ENCODE measurements around the gene SH3BP5L. TPM values are rescaled to one million over a fixed set of nuclear protein-coding genes. Genes with fewer than 3 reads are reported as not detected.

SH3BP5L gene
- total and polyA plus RNA-seq, 10 of the 15 experiments (the other 5 are each of a cell fraction or from before 2014, with no cell fraction given): 1.1 to 22.8 (median 10.9) TPM

DNA sequence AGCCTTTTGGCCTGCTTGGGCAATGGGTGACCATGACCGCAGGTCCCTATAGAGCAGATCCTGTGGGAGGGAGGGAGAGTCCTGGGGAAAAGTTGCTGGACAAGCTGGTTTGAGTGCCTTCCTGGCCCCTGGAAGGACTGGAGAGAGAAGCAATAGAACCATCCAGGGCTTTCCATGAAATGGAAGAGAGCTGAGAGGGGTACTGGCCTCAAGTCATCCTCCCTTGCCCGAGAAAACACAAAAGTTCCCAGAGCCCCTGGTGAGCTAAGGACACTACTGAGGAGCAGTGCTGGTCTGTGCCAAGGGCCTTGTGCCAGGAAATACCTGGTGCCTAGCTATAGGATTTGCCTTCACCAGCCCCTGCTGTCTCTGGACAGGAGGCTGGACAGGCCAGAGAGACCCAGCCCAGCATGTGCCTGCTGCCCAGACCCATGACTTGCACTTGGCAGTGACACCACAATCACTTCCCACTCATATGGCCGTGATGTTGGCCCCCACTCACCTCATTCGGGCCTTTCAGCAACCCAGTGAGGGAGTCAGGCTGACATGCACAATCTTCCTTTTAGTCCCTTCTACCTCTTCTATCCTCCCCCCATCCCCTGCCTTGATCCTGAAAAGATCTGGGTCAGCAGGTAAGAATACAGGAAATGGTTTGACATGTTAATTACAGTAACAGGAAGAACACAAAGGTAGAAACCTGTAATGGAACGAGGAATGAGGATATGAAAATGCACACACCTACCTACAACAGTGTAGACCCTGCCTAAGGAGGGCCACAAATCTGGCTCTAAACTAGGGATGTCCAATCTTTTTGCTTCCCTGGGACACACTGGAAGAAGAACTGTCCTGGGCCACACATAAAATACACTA is 7.0 kb downstream of the SH3BP5L start:
- in situ Hi-C loops (cut with MboI) (no loop called here), intact Hi-C loops (cut with micrococcal nuclease; ENCODE audit: unreplicated experiment) (no loop called here)
- Histone ChIP-seq H3K36me3 (ENCODE audit: control insufficient read depth in 2 of 2, insufficient read depth in 2 of 2, low read length in 1 of 2) (peaks cover 11 to 26% of the 10 kb centered on the region in 2 experiments), H3K9ac (ENCODE audit: control insufficient read depth, insufficient read depth, low read length) (no peak overlapping the region), H3K27me3 (replicated peaks in 1 of 2; ENCODE audit: control insufficient read depth in 2 of 2, insufficient read depth in 2 of 2, low read length in 1 of 2) (no peaks in the 10 kb centered on the region), H3K9me3 (replicated peaks; ENCODE audit: control insufficient read depth, insufficient read depth, low read length) (no peaks in the 10 kb centered on the region), H4K20me1 (ENCODE audit: control insufficient read depth, insufficient read depth) (no peaks in the 10 kb centered on the region; the same call in 1 of the 2 replicates), H3K4me1 (ENCODE audit: control insufficient read depth, insufficient read depth, low read length) (peaks cover 14% of the 10 kb centered on the region), H3K4me3 (peak overlapping the region; percentile 45; the same call in 1 of the 2 replicates), H2AFZ (ENCODE audit: control insufficient read depth, low read depth, low read length) (no peak overlapping the region), H3K79me2 (ENCODE audit: control insufficient read depth, insufficient read depth, low read length) (peaks cover 25% of the 10 kb centered on the region), H3K4me2 (ENCODE audit: control insufficient read depth, insufficient read depth) (peak overlapping the region; percentile 87), H3K27ac (ENCODE audit: control insufficient read depth, insufficient read depth) (peak overlapping the region; percentile 35)
- ChIA-PET POLR2A (interaction anchor here (0.6 kb wide), 1 partner anchor 11 kb away, joined by 3 read pairs; no protein-coding TSS in a partner anchor), SMC1A (ENCODE audit: uncharacterized antibody, unreplicated experiment) (interaction anchor here (1.0 to 5.5 kb wide), 8 partner anchors 9 to 576 kb away, joined by 3 to 36 read pairs (median 6); no protein-coding TSS in a partner anchor), RAD21 (ENCODE audit: unreplicated experiment) (interaction anchor here (0.8 to 3.4 kb wide), 4 partner anchors 10 to 43 kb away, joined by 3 to 19 read pairs (median 3); partner anchors contain the start of gene ZNF692), CTCF (interaction anchor here (1.7 to 3.0 kb wide), 2 partner anchors 12 to 575 kb away, joined by 6 to 11 read pairs; no protein-coding TSS in a partner anchor)
- ATAC-seq (peak; percentile 52), DNase-seq (ENCODE audit: low read depth, low spot score) (no peak), FAIRE-seq (peak; percentile 80)
- no TSS peak for BruUV-seq (replicated peaks)
- WGBS (ENCODE audit: insufficient coverage, insufficient replicate concordance, low lambda C conversion rate, missing lambda C conversion rate): 42% methylated on average over 5 of the region's 5 CpGs
- TF ChIP-seq ZNF274 (IDR thresholded peaks at IDR 0.05; ENCODE audit: insufficient read depth, insufficient read length) (no peak), SUZ12 (IDR thresholded peaks at IDR 0.05; ENCODE audit: unreplicated experiment) (no peak), NFXL1 (IDR thresholded peaks at IDR 0.05; ENCODE audit: borderline replicate concordance) (no peak), GABPA (IDR thresholded peaks at IDR 0.05; ENCODE audit: low read depth) (0 out of 2 replicates have a peak, but pooled peaks have one; percentile 19), MTA2 (IDR thresholded peaks at IDR 0.05; ENCODE audit: low read depth) (no peak), TCF7 (IDR thresholded peaks at IDR 0.05; ENCODE audit: borderline replicate concordance) (no peak), PML (IDR thresholded peaks at IDR 0.05; ENCODE audit: low read length) (no peak), RUNX3 (IDR thresholded peaks at IDR 0.05; ENCODE audit: low read length) (peak; percentile 17; the same call in 1 of the 2 replicates), HDAC6 (IDR thresholded peaks at IDR 0.05; ENCODE audit: unreplicated experiment) (no peak), IKZF1 (conservative IDR thresholded peaks at IDR 0.05) (0 out of 2 replicates have a peak, but pooled peaks have one; percentile 30), SIN3A (IDR thresholded peaks at IDR 0.05; ENCODE audit: low read depth, low read length) (no peak), KAT2A (conservative IDR thresholded peaks at IDR 0.05; ENCODE audit: control insufficient read depth, low read depth, low read length) (no peak), SRF (IDR thresholded peaks at IDR 0.05; ENCODE audit: low read depth in 2 of 2, low read length in 2 of 2) (no peak), BRCA1 (IDR thresholded peaks at IDR 0.05; ENCODE audit: low read depth, low read length) (no peak), BHLHE40 (IDR thresholded peaks at IDR 0.05; ENCODE audit: borderline replicate concordance in 1 of 2, low read depth in 2 of 2, low read length in 1 of 2) (peak in 1 of 2 experiments; percentile 38; a peak in 1 of 4 replicates)
- TF ChIP-seq, protein P1, sequence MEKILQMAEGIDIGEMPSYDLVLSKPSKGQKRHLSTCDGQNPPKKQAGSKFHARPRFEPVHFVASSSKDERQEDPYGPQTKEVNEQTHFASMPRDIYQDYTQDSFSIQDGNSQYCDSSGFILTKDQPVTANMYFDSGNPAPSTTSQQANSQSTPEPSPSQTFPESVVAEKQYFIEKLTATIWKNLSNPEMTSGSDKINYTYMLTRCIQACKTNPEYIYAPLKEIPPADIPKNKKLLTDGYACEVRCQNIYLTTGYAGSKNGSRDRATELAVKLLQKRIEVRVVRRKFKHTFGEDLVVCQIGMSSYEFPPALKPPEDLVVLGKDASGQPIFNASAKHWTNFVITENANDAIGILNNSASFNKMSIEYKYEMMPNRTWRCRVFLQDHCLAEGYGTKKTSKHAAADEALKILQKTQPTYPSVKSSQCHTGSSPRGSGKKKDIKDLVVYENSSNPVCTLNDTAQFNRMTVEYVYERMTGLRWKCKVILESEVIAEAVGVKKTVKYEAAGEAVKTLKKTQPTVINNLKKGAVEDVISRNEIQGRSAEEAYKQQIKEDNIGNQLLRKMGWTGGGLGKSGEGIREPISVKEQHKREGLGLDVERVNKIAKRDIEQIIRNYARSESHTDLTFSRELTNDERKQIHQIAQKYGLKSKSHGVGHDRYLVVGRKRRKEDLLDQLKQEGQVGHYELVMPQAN (conservative IDR thresholded peaks at IDR 0.05): no peak
- TF ChIP-seq, protein P2, sequence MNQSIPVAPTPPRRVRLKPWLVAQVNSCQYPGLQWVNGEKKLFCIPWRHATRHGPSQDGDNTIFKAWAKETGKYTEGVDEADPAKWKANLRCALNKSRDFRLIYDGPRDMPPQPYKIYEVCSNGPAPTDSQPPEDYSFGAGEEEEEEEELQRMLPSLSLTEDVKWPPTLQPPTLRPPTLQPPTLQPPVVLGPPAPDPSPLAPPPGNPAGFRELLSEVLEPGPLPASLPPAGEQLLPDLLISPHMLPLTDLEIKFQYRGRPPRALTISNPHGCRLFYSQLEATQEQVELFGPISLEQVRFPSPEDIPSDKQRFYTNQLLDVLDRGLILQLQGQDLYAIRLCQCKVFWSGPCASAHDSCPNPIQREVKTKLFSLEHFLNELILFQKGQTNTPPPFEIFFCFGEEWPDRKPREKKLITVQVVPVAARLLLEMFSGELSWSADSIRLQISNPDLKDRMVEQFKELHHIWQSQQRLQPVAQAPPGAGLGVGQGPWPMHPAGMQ (IDR thresholded peaks at IDR 0.05; ENCODE audit: borderline replicate concordance): no peak
